HepG2 (cell line): ENCODE measurements around the gene TNFRSF21. TPM values are rescaled to one million over a fixed set of nuclear protein-coding genes. Genes with fewer than 3 reads are reported as not detected.

Experiments
- ATAC-seq: fragments of 200-7000 bp; cut with Tn5 transposase; 3 replicates; pipeline ENCODE4 v1.9.1; 2020; ENCODE audit warnings: mild to moderate bottlenecking, moderate library complexity
- BruUV-seq: library from RNA; stranded (reverse); fragments of 400-500 nt; replicated peaks from 2 replicates; lab custom pipeline; 2021; lab: Mats Ljungman, UMichigan
- CTCF ChIA-PET: fragments of 300-600 bp; formaldehyde crosslinking; extraction: SDS; loops from one replicate; lab custom pipeline; 2021; ENCODE audit warnings: low total read pairs, inconsistent platforms, low intra/inter-chr PET ratio; lab: Yijun Ruan, JAX
- POLR2A ChIA-PET: fragments of 350-600 bp; sonication (Branson Sonifier 250); formaldehyde crosslinking; loops from one replicate; lab custom pipeline; 2020; ENCODE audit warnings: antibody characterized with exemption, inconsistent platforms; lab: Yijun Ruan, JAX
- DNase-seq: peaks from one replicate; pipeline ENCODE4 v3.0.0-alpha.2; 2015; ENCODE audit warnings: low spot score
- FAIRE-seq: peaks from 3 replicates; lab custom pipeline; 2011; peaks lifted over from hg19 to GRCh38; lab: Jason Lieb, UNC
- H2AFZ ChIP-seq: one replicate; pipeline ENCODE4 v1.6.1; 2011; ENCODE audit warnings: low read length, inconsistent platforms
- H3K27ac ChIP-seq: fragments of 300-600 bp; 3 replicates; pipeline ENCODE4 v1.8.0; 2011; ENCODE audit warnings: mixed run types, mild to moderate bottlenecking, mixed read lengths, low read length, inconsistent platforms; ENCODE audit not compliant: insufficient read depth; ENCODE audit errors: extremely low read length
- H3K27me3 ChIP-seq, 2 experiments: fragments of 200-600 bp in 1 of 2; 2 replicates in 1 of 2; 3 replicates in 1 of 2; pipeline versions ENCODE4 v1.6.0 to v1.8.0; 2011; ENCODE audit warnings: low read length in 2 of 2, mild to moderate bottlenecking in 2 of 2, moderate library complexity in 2 of 2, inconsistent platforms in 1 of 2; ENCODE audit not compliant: insufficient read depth in 2 of 2, control insufficient read depth in 1 of 2
- H3K36me3 ChIP-seq, 2 experiments: fragments of 200-600 bp in 1 of 2; replicated peaks in 1 of 2; 2 replicates in 1 of 2; 3 replicates in 1 of 2; pipeline versions ENCODE4 v1.5.1 to v1.8.0; 2011; ENCODE audit warnings: low read length in 2 of 2, inconsistent platforms in 1 of 2; ENCODE audit not compliant: insufficient read depth in 2 of 2, control insufficient read depth in 1 of 2
- H3K4me1 ChIP-seq: 2 replicates; pipeline ENCODE4 v1.5.1; 2012; ENCODE audit warnings: low read length, inconsistent platforms; ENCODE audit not compliant: insufficient read depth
- H3K4me2 ChIP-seq: 2 replicates; pipeline ENCODE4 v1.6.0; 2011; ENCODE audit warnings: low read depth, low read length, inconsistent platforms
- H3K4me3 ChIP-seq, 3 experiments: fragments of 200-600 bp in 1 of 3; sonication (generic), shearing (Covaris generic) in 1 of 3; replicated peaks in 1 of 3; 2 replicates each; pipeline ENCODE4 v1.5.1; 2011 to 2016; ENCODE audit warnings: low read length in 3 of 3, inconsistent platforms in 2 of 3, low read depth in 2 of 3, mild to moderate bottlenecking in 2 of 3, control low read depth in 1 of 3, mixed read lengths in 1 of 3; ENCODE audit not compliant: insufficient read depth in 1 of 3
- H3K79me2 ChIP-seq: one replicate; pipeline ENCODE4 v1.6.1; 2011; ENCODE audit warnings: low read length, inconsistent platforms; ENCODE audit not compliant: insufficient read depth
- H3K9ac ChIP-seq: 2 replicates; pipeline ENCODE4 v1.6.0; 2011; ENCODE audit warnings: mild to moderate bottlenecking, low read depth, low read length, inconsistent platforms; ENCODE audit not compliant: insufficient read depth
- H3K9me3 ChIP-seq: 2 replicates; pipeline ENCODE4 v1.5.1; 2012; ENCODE audit warnings: mild to moderate bottlenecking, low read length
- H4K20me1 ChIP-seq: 2 replicates; pipeline ENCODE4 v1.6.0; 2011; ENCODE audit warnings: inconsistent platforms, mild to moderate bottlenecking, low read length, moderate library complexity; ENCODE audit not compliant: insufficient read depth
- FOXP1 ChIP-seq, 2 experiments: fragments of 450-650 bp in 1 of 2; IDR thresholded peaks; 2 replicates each; pipeline ENCODE4 v1.6.1; 2017 to 2018; ENCODE audit warnings: antibody characterized with exemption in 1 of 2
- RBM22 ChIP-seq: fragments of 200-400 bp; formaldehyde crosslinking; optimal IDR thresholded peaks from 2 replicates; pipeline ENCODE3; 2017; ENCODE audit warnings: mild to moderate bottlenecking, low read length, moderate library complexity
- RFXANK ChIP-seq: IDR thresholded peaks from 2 replicates; pipeline ENCODE4 v1.6.1; 2016
- SOX5 ChIP-seq: IDR thresholded peaks from 2 replicates; pipeline ENCODE4 v1.6.1; 2016; ENCODE audit warnings: borderline replicate concordance
- ZNF232 ChIP-seq: sonication (generic); formaldehyde crosslinking; IDR thresholded peaks from 2 replicates; pipeline ENCODE4 v1.4.0; 2020; ENCODE audit warnings: missing genetic modification reagents, borderline replicate concordance
- WGBS: methylation state at CpG from one replicate; pipeline ENCODE4 v1.1.6; 2017; ENCODE audit warnings: low lambda C conversion rate; 5-methylcytosine and 5-hydroxymethylcytosine counted together
- in situ Hi-C: cut with HindIII; loops from 2 replicates; pipeline ENCODE4 v1.10.0; 2017; ENCODE audit warnings: low pct_unique_long_range_greater_than_20kb; ENCODE audit not compliant: extremely low pct_ligation_motif_present
- intact Hi-C: fragments of 100-400 bp; cut with micrococcal nuclease; formaldehyde crosslinking; loops from one replicate; pipeline ENCODE4 v1.10.0; 2022; ENCODE audit not compliant: unreplicated experiment
- polyA plus RNA-seq, 8 experiments: library from polyadenylated mRNA; depleted of rRNA in 3 of 8; stranded (reverse) in 7 of 8; unstranded in 1 of 8; fragments of >200 nt; fragmentation: Illumina TruSeq in 4 of 8; extraction: Trizol in 4 of 8; gene quantifications; 2 replicates each; pipeline versions ENCODE4 v1.2.1 to v1.2.3, GENCODE V29; 2011 to 2016; ENCODE audit warnings: low read depth in 4 of 8, missing spikeins in 1 of 8, mixed read lengths in 1 of 8; ENCODE audit not compliant: insufficient read depth in 1 of 8
- total RNA-seq, 5 experiments: library from RNA; depleted of rRNA; stranded (reverse); fragments of >200 nt; fragmentation: Illumina TruSeq; extraction: Trizol; gene quantifications; 2 replicates each; pipeline ENCODE4 v1.2.3, GENCODE V29; 2016; ENCODE audit warnings: low read depth in 1 of 5
- TF ChIP-seq, protein P1 (sequence below): sonication (generic); formaldehyde crosslinking; IDR thresholded peaks from 2 replicates; pipeline ENCODE4 v1.4.0; 2020; ENCODE audit warnings: mild to moderate bottlenecking, missing genetic modification reagents
- TF ChIP-seq, protein P2 (sequence below): sonication (generic); formaldehyde crosslinking; IDR thresholded peaks from 2 replicates; pipeline ENCODE4 v1.4.0; 2020; ENCODE audit warnings: missing genetic modification reagents

The TNFRSF21 gene
- total and polyA plus RNA-seq, 2 of the 13 experiments (the other 11 are each of a cell fraction or from before 2014, with no cell fraction given): 24.8 to 46.3 TPM

DNA sequence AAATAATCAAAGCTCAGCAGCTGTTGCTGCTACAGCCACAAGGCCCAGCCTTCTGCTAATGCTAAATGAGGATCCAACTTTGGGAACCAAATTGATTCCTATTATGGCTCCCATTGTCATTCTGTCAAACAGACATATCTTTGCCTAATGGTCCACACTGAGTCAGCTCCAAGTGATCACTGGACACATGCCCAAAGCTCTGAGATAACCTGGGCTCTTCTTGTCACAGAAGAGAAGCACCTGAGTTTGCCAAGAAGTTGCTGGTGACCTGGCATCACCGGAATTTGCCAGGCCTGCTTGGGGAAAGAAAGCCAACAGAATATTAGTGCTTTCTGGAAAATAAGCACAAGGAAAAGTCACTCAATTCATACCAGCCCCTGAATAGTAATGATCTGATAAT, 5.8 kb downstream of the TNFRSF21 start:
- H4K20me1 ChIP-seq: peaks cover 88% of the 10 kb centered on the region
- in situ Hi-C loops: loop anchor here (25.0 kb wide), 1 partner anchor 442 kb away; no protein-coding TSS in a partner anchor
- intact Hi-C loops: no loop called here
- H3K4me1 ChIP-seq: peaks cover 80% of the 10 kb centered on the region
- TF ChIP-seq, protein P1, sequence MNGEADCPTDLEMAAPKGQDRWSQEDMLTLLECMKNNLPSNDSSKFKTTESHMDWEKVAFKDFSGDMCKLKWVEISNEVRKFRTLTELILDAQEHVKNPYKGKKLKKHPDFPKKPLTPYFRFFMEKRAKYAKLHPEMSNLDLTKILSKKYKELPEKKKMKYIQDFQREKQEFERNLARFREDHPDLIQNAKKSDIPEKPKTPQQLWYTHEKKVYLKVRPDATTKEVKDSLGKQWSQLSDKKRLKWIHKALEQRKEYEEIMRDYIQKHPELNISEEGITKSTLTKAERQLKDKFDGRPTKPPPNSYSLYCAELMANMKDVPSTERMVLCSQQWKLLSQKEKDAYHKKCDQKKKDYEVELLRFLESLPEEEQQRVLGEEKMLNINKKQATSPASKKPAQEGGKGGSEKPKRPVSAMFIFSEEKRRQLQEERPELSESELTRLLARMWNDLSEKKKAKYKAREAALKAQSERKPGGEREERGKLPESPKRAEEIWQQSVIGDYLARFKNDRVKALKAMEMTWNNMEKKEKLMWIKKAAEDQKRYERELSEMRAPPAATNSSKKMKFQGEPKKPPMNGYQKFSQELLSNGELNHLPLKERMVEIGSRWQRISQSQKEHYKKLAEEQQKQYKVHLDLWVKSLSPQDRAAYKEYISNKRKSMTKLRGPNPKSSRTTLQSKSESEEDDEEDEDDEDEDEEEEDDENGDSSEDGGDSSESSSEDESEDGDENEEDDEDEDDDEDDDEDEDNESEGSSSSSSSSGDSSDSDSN (CRISPR knock-in tag): no peak
- peak; percentile 19 for TF ChIP-seq RBM22
- CTCF ChIA-PET: no interaction called here
- peaks cover 0 to 6% of the 10 kb centered on the region in 2 experiments; a peak in 1 of 5 replicates for H3K27me3 ChIP-seq
- H3K36me3 ChIP-seq: peaks cover 4 to 24% of the 10 kb centered on the region in 2 experiments; a peak in 4 of 5 replicates
- no peak overlapping the region for H2AFZ ChIP-seq
- ATAC-seq: no peak
- H3K4me3 ChIP-seq: no peak overlapping the region
- DNase-seq: no peak
- no peak for FAIRE-seq
- POLR2A ChIA-PET: interaction anchor here (1.2 kb wide), 2 partner anchors 8 to 35 kb away, joined by 3 read pairs; no protein-coding TSS in a partner anchor
- no peak overlapping the region for H3K9ac ChIP-seq
- no peaks in the 10 kb centered on the region for H3K9me3 ChIP-seq
- H3K79me2 ChIP-seq: peaks cover 100% of the 10 kb centered on the region
- H3K27ac ChIP-seq: no peak overlapping the region
- no TSS peak for BruUV-seq
- H3K4me2 ChIP-seq: no peak overlapping the region
- WGBS: 83% methylated on average over 1 of the region's 1 CpG

DNA sequence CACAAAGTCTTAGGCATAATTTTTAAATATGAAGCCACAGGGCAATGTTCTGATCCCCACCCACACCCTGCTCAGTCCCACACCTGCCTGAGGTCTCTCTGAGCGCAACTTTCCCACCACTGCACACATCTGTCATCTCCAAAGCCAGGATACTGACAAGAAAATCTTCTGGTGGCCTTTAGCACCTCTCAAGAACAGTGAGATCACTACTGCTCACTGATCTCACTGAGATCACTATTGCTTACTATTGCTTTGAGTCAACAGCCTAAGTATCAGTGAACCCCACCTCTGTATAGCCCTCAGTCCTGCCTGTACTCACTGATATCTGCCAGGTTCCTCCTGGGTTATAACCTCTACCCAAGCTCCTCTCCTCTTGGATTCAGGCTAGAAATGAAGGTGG, 6.4 kb downstream of the TNFRSF21 start:
- Histone ChIP-seq H3K9me3 (no peaks in the 10 kb centered on the region), H3K27ac (no peak overlapping the region), H3K4me1 (peaks cover 80% of the 10 kb centered on the region), H3K4me3 (no peak overlapping the region), H3K27me3 (peaks cover 0 to 1% of the 10 kb centered on the region in 2 experiments; a peak in 1 of 5 replicates), H3K9ac (no peak overlapping the region), H2AFZ (no peak overlapping the region), H3K36me3 (peaks cover 4 to 24% of the 10 kb centered on the region in 2 experiments; a peak in 4 of 5 replicates), H3K4me2 (no peak overlapping the region; the same call in 1 of the 2 replicates), H4K20me1 (peaks cover 90% of the 10 kb centered on the region), H3K79me2 (peaks cover 100% of the 10 kb centered on the region)
- ChIA-PET POLR2A (interaction anchor here (1.2 kb wide), 1 partner anchor 34 kb away, joined by 3 read pairs; no protein-coding TSS in a partner anchor), CTCF (no interaction called here)
- ATAC-seq (peak; percentile 48), DNase-seq (no peak), FAIRE-seq (no peak)
- 100% methylated on average over 1 of the region's 1 CpG for WGBS
- in situ Hi-C loops: loop anchor here (25.0 kb wide), 1 partner anchor 441 kb away; no protein-coding TSS in a partner anchor
- intact Hi-C loops: no loop called here
- no peak for TF ChIP-seq ZNF232 (CRISPR knock-in tag)
- TF ChIP-seq FOXP1 (IDR thresholded peaks at IDR 0.05): no peak
- no peak for TF ChIP-seq FOXP1 (CRISPR knock-in tag; IDR thresholded peaks at IDR 0.05)
- TF ChIP-seq, protein P2, sequence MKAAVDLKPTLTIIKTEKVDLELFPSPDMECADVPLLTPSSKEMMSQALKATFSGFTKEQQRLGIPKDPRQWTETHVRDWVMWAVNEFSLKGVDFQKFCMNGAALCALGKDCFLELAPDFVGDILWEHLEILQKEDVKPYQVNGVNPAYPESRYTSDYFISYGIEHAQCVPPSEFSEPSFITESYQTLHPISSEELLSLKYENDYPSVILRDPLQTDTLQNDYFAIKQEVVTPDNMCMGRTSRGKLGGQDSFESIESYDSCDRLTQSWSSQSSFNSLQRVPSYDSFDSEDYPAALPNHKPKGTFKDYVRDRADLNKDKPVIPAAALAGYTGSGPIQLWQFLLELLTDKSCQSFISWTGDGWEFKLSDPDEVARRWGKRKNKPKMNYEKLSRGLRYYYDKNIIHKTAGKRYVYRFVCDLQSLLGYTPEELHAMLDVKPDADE (CRISPR knock-in tag): no peak
- TF ChIP-seq RFXANK (CRISPR knock-in tag): no peak
- no peak for TF ChIP-seq SOX5
- no TSS peak for BruUV-seq
